HG03060 (cell line): Measurements from ENCODE around the gene SYNPO.

ENCODE experiments used
- ATAC-seq: cut with Tn5 transposase; IDR thresholded peaks from one replicate; pipeline ENCODE4 v1.9.1; 2021; ENCODE audit warnings: low read depth, moderate number of reproducible peaks; ENCODE audit not compliant: unreplicated experiment

The SYNPO gene

GRCh38 chr5:150607105-150607504 is 33.4 kb upstream of the SYNPO start:
- ATAC-seq = no peak

- no peak for ATAC-seq
Observed at GRCh38 chr5:150607991-150608390, 32.5 kb upstream of the SYNPO start.

DNA sequence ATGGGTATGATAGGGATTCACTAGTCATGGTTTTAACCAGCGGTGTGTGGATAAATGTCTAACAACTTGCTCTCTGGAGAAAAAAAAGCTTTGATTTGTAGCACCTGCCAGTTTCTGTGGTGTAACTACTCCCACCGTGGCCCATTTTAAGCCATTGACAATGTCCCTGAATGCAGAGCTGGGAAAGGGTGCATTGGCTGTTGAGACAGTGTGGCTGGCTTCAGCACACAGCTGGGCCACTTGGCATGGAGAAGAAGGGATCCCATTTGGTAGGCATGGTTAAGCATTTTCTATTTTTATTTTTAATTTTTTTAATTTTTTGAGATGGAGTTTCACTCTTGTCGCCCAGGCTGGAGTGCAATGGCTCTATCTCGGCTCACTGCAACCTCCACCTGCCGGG is 31.5 kb upstream of the SYNPO start:
- no peak for ATAC-seq

DNA sequence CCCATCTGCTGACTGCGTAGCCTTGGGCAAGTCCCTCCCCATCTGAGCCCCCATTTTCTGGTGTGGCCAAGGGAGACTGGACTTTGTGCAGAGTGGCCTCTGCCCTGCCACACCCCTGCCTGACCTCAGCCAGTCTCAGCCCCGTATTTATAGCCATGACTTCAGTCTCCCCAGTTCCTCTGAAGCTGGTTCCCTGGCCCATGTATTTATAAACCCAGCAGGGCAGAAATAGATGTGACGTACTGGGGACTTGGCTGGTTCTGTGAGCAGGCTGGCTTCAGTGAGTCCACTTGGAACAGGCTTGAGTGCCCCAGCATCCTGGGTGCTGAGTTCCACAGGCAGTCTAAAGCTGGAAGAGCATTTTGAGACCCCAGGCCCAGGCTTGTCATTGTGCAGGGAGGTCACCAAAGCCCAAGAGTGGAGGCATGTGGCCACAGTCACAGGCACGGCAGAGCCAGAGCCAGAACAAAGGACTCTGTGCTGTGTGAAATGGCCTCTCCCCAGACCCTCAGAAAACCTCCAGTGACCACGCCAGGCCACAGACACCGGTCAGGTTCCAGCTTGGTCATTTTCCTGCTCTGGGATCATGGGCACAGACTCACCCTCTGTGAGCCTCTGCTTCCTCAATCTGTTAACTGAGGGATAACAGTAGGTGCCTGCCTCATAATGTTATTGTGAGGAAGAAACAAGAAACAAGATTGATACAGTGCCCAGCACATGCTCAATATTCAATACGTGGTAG is 30.4 kb upstream of the SYNPO start:
- no peak for ATAC-seq

DNA sequence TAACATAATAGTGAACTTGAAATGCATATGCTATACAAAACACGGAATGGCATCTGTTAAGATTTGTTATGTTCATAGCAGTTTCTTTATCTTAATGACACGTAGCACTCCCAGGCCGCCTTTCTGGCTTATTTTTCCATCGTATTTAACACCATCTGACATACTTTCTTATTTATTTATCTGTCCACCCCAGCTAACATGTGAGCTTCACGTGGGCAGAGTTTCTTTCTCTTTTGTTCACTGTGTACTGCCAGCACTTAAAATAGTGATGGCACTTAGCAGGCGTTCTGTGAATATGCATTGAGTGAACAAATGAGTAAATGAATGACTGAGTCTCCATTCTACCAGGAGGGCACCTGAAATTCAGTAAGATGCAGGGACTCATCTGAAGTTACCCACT is 29.4 kb upstream of the SYNPO start:
- ATAC-seq = no peak

GRCh38 chr5:150612405-150612804 is 28.1 kb upstream of the SYNPO start:
- ATAC-seq = no peak

- ATAC-seq = no peak
Observed at GRCh38 chr5:150612905-150613670, 27.4 kb upstream of the SYNPO start.

- ATAC-seq = no peak
Observed at GRCh38 chr5:150613991-150614660, 26.3 kb upstream of the SYNPO start.

GRCh38 chr5:150614661-150615060 is 25.8 kb upstream of the SYNPO start:
- ATAC-seq = no peak

- ATAC-seq = no peak
Observed at GRCh38 chr5:150615141-150615699, 25.2 kb upstream of the SYNPO start.

GRCh38 chr5:150616024-150616470 is 24.4 kb upstream of the SYNPO start:
- no peak for ATAC-seq

- no peak for ATAC-seq
Observed at GRCh38 chr5:150616506-150616905, 24.0 kb upstream of the SYNPO start.

DNA sequence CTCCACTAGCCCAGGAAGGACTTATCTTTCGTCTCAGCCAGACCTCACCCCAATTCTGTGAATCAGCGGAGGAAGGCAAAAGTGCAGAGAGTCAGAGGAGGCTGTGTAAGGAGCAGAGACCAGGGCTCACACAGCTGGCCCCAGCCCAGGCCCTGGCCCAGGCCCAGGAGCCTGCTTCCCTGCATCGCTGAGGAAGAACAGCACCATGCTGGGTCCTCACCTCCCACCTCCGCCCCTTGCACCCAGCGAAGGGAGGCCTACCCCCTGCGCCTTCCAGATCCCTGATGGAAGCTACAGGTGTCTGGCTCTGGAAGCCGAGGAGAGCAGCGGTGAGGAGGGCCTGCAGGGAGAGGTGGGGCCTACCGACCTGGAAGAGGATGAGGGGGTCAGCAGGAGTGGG is 22.3 kb upstream of the SYNPO start:
- no peak for ATAC-seq

DNA sequence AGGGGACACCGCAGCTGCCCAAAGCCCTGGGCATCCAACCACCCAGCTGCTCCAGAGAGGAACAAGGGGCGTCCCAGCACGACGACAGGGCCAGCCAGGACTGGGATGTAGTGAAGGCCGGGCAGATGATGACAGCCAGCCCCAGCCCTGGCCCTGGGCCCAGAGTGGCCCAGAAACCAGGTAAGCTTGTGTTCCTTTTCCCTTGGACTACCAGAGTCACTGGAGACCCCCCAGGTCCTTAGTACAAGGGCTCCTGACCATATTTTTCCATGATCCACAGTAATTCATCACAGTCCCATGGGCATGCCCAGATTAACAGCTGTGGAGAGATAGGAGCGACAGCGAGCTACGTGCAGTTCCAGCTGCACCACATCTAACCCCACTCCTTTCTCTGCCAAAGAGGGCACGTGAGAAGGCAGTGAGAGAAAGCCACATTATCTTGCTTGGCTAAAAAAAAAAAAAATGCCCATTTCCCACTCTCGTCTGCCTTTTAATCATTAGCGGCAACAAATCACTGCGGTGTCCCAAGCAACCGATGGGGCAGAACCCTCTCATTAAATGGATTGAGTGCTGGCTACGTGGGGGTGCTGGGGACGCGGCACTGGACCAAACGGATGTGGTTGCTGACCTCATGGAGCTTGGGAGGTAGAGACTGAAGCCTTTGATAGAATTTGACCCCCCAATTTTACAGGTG is 21.7 kb upstream of the SYNPO start:
- no peak for ATAC-seq

DNA sequence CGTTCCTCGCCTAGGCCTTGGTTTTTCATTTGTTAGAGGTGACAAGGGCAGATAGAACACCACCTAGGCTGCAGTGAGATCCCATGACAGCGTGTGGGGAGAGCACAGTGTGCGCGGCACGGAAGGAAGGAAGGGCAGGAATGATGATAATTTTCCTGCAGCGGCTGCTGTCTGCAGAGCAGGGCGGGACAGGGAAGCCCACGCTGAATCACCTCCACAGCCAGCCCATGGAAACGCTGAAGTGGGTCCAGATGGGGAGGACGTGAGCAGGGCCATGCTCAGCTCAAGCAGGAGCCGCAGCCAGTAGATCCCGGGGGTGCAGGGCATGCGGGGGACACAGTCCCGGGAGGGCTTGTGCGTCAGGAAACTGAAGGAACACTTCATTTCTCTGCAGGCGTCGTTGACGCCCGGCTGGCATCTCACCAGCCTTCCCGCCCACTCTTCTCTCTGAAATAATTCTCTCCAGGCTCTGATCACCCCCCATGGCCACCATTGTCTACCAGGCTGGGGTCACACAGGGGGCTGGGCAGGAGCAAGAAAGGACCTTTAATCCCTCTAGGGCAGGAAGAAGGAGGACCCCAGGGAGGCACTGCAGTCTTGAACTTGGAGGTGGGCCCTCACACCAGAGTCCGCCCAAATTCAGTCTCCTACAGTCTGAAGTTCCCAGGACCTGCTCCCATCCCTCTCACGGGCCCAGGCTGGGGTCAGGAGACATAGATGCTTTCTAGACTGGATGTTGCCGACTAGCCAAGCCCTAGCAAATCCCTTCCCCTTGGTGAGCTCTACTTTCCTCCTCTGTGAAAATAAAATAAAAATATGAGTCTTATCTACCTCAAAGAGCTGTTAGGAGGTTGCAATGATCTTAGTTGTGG is 20.9 kb upstream of the SYNPO start:
- ATAC-seq = no peak

DNA sequence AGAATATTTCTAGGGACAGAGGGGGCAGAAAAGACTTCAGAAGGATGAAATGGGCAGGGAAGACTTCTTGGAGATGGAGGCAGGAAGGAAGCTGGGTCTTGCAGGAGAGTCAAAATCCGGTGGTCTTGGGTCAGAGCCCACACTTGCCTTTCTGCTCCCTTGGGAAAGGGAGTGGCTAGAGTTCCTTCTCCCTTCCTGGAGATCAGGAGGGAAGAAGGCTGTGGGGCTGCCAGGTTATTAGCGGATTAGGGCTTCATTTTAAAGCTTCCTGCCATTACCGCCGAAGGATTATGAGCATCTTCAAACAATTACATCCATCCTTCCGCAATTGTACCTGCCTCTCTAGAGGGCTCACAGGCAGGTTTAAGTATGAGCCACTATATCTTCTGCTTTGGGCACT is 19.2 kb upstream of the SYNPO start:
- ATAC-seq = no peak

GRCh38 chr5:150622157-150622556 is 18.3 kb upstream of the SYNPO start:
- no peak for ATAC-seq

- ATAC-seq = no peak
Observed at GRCh38 chr5:150623152-150623877, 17.1 kb upstream of the SYNPO start.

DNA sequence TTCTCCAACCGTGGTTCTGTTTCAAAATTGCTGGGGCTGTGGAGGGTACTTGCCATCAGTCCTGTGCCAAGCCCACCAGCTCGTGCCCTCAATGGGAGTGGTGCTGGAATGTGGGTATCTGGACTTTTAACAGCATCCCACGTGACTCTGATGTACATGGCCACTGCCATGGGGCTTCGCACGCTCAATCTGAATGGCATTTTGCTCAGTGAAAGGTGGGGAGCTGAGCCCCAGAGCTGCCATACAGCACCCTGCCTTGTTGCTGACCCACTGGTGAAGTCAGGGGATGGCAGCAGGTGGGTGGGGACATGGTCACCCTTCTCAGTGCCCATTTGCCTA is 16.6 kb upstream of the SYNPO start:
- ATAC-seq = no peak
